Measurements from ENCODE around the gene MAGI2.

DNA sequence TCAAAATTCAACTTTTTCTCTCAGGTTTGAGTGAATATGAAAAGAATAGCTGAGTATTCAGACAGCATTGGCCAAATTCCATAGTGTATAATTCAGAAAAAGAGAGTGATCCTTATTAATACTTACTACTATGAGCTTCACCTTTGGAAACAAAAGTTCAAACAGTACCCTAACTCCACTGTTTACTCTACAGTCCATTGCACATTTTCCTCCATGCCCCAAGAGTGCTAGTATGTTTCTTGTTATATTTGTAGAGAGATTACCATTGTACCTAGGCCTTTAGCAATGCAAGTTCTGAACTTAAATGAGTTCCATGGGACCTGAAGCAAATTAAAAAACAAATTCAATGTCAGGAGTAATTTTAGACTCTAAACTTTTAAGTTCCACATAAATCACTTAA is 48.1 kb downstream of the MAGI2 start:
- TF ChIP-seq CTCF (conservative IDR thresholded peaks at IDR 0.05; ENCODE audit: low read length) (no peak), EZH2phosphoT487 (IDR thresholded peaks at IDR 0.05; ENCODE audit: borderline replicate concordance, low read depth, low read length) (no peak)
